SK-N-SH (cell line): ENCODE data around the gene SLC29A1. TPM values are rescaled to one million over a fixed set of nuclear protein-coding genes. Genes with fewer than 3 reads are reported as not detected.
A peak's percentile ranks its signal among the peaks of the same experiment; 100 is the strongest.

Experiments used
- CTCF ChIA-PET: fragments of 300-600, 350-600 bp; formaldehyde crosslinking; extraction: SDS; loops from one replicate; lab custom pipeline; 2021; lab: Yijun Ruan, JAX
- POLR2A ChIA-PET: fragments of 350-600 bp; sonication (Branson Sonifier 250); formaldehyde crosslinking; extraction: SDS; loops from one replicate; lab custom pipeline; 2020; ENCODE audit warnings: antibody characterized with exemption, inconsistent platforms; lab: Yijun Ruan, JAX
- DNase-seq: peaks from one replicate; pipeline ENCODE4 v3.0.0; 2012
- H2AFZ ChIP-seq: fragments of 200-600 bp; sonication (generic); 2 replicates; pipeline ENCODE4 v1.8.1; 2016; ENCODE audit warnings: antibody characterized with exemption, mild to moderate bottlenecking, low read depth
- H3F3A ChIP-seq: fragments of 200-600 bp; sonication (generic); replicated peaks from 2 replicates; pipeline ENCODE3; 2016; ENCODE audit warnings: antibody characterized with exemption, mild to moderate bottlenecking; ENCODE audit not compliant: insufficient read depth
- H3K27ac ChIP-seq, 2 experiments: fragments of 200-500 bp in 1 of 2; fragments of 200-600 bp in 1 of 2; sonication (Bioruptor generic) in 1 of 2; sonication (generic), shearing (Covaris generic) in 1 of 2; 2 replicates each; pipeline versions ENCODE4 v1.5.1 to v1.6.1; 2014 to 2016; ENCODE audit warnings: low read depth in 2 of 2, inconsistent platforms in 1 of 2, low read length in 1 of 2, mild to moderate bottlenecking in 1 of 2, mixed read lengths in 1 of 2
- H3K27me3 ChIP-seq: fragments of 200-600 bp; sonication (generic), shearing (Covaris generic); 2 replicates; pipeline ENCODE4 v1.6.1; 2016; ENCODE audit warnings: mixed run types; ENCODE audit not compliant: insufficient read depth
- H3K36me3 ChIP-seq, 2 experiments: fragments of 200-500 bp in 1 of 2; fragments of 200-600 bp in 1 of 2; sonication (Bioruptor generic) in 1 of 2; sonication (generic) in 1 of 2; replicated peaks in 1 of 2; 2 replicates each; pipeline versions ENCODE3 to v1.5.1; 2014 to 2016; ENCODE audit warnings: low read length in 1 of 2, mild to moderate bottlenecking in 1 of 2; ENCODE audit not compliant: insufficient read depth in 2 of 2, control insufficient read depth in 1 of 2
- H3K4me1 ChIP-seq, 2 experiments: fragments of 200-500 bp in 1 of 2; fragments of 200-600 bp in 1 of 2; sonication (Bioruptor generic) in 1 of 2; sonication (generic), shearing (Covaris generic) in 1 of 2; 2 replicates each; pipeline versions ENCODE4 v1.5.1 to v1.6.1; 2014 to 2016; ENCODE audit warnings: low read depth in 1 of 2, low read length in 1 of 2, mixed run types in 1 of 2; ENCODE audit not compliant: insufficient read depth in 2 of 2, control insufficient read depth in 1 of 2
- H3K4me2 ChIP-seq: fragments of 200-600 bp; sonication (generic), shearing (Covaris generic); 2 replicates; pipeline ENCODE4 v1.6.1; 2017; ENCODE audit warnings: mixed run types
- H3K4me3 ChIP-seq, 2 experiments: fragments of 200-500 bp in 1 of 2; fragments of 200-600 bp in 1 of 2; sonication (Bioruptor generic) in 1 of 2; sonication (generic), shearing (Covaris generic) in 1 of 2; 2 replicates each; pipeline versions ENCODE4 v1.5.1 to v1.8.1; 2014 to 2016; ENCODE audit warnings: low read depth in 2 of 2, inconsistent platforms in 1 of 2, low read length in 1 of 2, mild to moderate bottlenecking in 1 of 2, mixed read lengths in 1 of 2, moderate library complexity in 1 of 2
- H3K79me2 ChIP-seq: fragments of 200-600 bp; sonication (generic); 2 replicates; pipeline ENCODE4 v1.8.1; 2017; ENCODE audit warnings: mild to moderate bottlenecking; ENCODE audit not compliant: insufficient read depth
- H3K9ac ChIP-seq: fragments of 200-600 bp; sonication (generic); 2 replicates; pipeline ENCODE4 v1.6.1; 2017; ENCODE audit warnings: mixed run types
- H3K9me2 ChIP-seq: fragments of 200-600 bp; sonication (generic); 2 replicates; pipeline ENCODE4 v1.6.1; 2017; ENCODE audit warnings: mixed run types
- H3K9me3 ChIP-seq: fragments of 200-600 bp; sonication (generic); 2 replicates; pipeline ENCODE4 v1.6.1; 2017; ENCODE audit warnings: mixed run types, mild to moderate bottlenecking, moderate library complexity
- H4K20me1 ChIP-seq: fragments of 200-600 bp; sonication (generic); 2 replicates; pipeline ENCODE4 v1.6.1; 2017; ENCODE audit warnings: mild to moderate bottlenecking, mixed run types; ENCODE audit not compliant: insufficient read depth
- CHD2 ChIP-seq: fragments of 150-350 bp; IDR thresholded peaks from 2 replicates; pipeline ENCODE4 v1.6.1; 2018; ENCODE audit warnings: low read length; ENCODE audit not compliant: partially characterized antibody
- ELF1 ChIP-seq: IDR thresholded peaks from 2 replicates; pipeline ENCODE4 v1.4.0; 2012
- EP300 ChIP-seq, 2 experiments: IDR thresholded peaks; 2 replicates each; pipeline versions ENCODE4 v1.4.0 to v1.6.1; 2012; ENCODE audit warnings: borderline replicate concordance in 1 of 2, low read depth in 1 of 2, low read length in 1 of 2
- EZH2phosphoT487 ChIP-seq: fragments of 200-600 bp; sonication (generic); IDR thresholded peaks from 2 replicates; pipeline ENCODE4 v1.6.1; 2017; ENCODE audit warnings: low read depth, mixed run types, mild to moderate bottlenecking, antibody characterized with exemption, moderate library complexity, borderline replicate concordance
- FOSL2 ChIP-seq: IDR thresholded peaks from 2 replicates; pipeline ENCODE4 v1.4.0; 2012; ENCODE audit warnings: low read depth, mild to moderate bottlenecking, moderate library complexity, borderline replicate concordance
- FOXJ3 ChIP-seq: sonication (generic); formaldehyde crosslinking; IDR thresholded peaks from 2 replicates; pipeline ENCODE4 v1.5.1; 2020; ENCODE audit warnings: mild to moderate bottlenecking, missing genetic modification reagents
- FOXM1 ChIP-seq: IDR thresholded peaks from 2 replicates; pipeline ENCODE4 v1.4.0; 2012; ENCODE audit warnings: low read depth, mild to moderate bottlenecking
- GABPA ChIP-seq: IDR thresholded peaks from 2 replicates; pipeline ENCODE4 v1.4.0; 2012; ENCODE audit warnings: low read depth, mild to moderate bottlenecking
- GATA2 ChIP-seq: sonication (generic); formaldehyde crosslinking; IDR thresholded peaks from 2 replicates; pipeline ENCODE4 v1.5.0; 2020; ENCODE audit warnings: mild to moderate bottlenecking, missing genetic modification reagents
- JUND ChIP-seq: IDR thresholded peaks from 2 replicates; pipeline ENCODE4 v1.4.0; 2012
- MAX ChIP-seq: IDR thresholded peaks from 2 replicates; pipeline ENCODE4 v1.4.0; 2012; ENCODE audit warnings: low read depth
- MXI1 ChIP-seq: IDR thresholded peaks from 2 replicates; pipeline ENCODE4 v1.6.1; 2012; ENCODE audit warnings: mild to moderate bottlenecking, low read depth, low read length, improper control_type of control experiment
- NFIC ChIP-seq: IDR thresholded peaks from 2 replicates; pipeline ENCODE4 v1.4.0; 2012; ENCODE audit warnings: borderline replicate concordance
- NRF1 ChIP-seq: IDR thresholded peaks from 2 replicates; pipeline ENCODE4 v1.6.1; 2012; ENCODE audit warnings: low read depth, mild to moderate bottlenecking, low read length
- PBX3 ChIP-seq: IDR thresholded peaks from 2 replicates; pipeline ENCODE4; 2012
- POLR2AphosphoS5 ChIP-seq: IDR thresholded peaks from 2 replicates; pipeline ENCODE4 v1.6.1; 2012; ENCODE audit warnings: low read depth, low read length
- RAD21 ChIP-seq: IDR thresholded peaks from 2 replicates; pipeline ENCODE4 v1.6.1; 2012; ENCODE audit warnings: mild to moderate bottlenecking, low read length
- RCOR1 ChIP-seq: fragments of 150-350 bp; IDR thresholded peaks from 2 replicates; pipeline ENCODE4 v1.6.1; 2017; ENCODE audit warnings: antibody characterized with exemption, low read length
- REST ChIP-seq: IDR thresholded peaks from 2 replicates; pipeline ENCODE4 v1.6.1; 2012; ENCODE audit warnings: mild to moderate bottlenecking, low read depth, low read length, moderate library complexity
- RFX5 ChIP-seq: IDR thresholded peaks from 2 replicates; pipeline ENCODE4 v1.6.1; 2012; ENCODE audit warnings: mild to moderate bottlenecking, improper control_type of control experiment, low read length
- RXRA ChIP-seq: IDR thresholded peaks from 2 replicates; pipeline ENCODE4 v1.4.0; 2012; ENCODE audit warnings: low read depth, mild to moderate bottlenecking, borderline replicate concordance
- SIN3A ChIP-seq: IDR thresholded peaks from 2 replicates; pipeline ENCODE4 v1.6.1; 2012; ENCODE audit warnings: low read depth, mild to moderate bottlenecking, low read length, moderate library complexity, borderline replicate concordance
- SMC3 ChIP-seq: IDR thresholded peaks from 2 replicates; pipeline ENCODE4 v1.6.1; 2012; ENCODE audit warnings: low read depth, low read length, improper control_type of control experiment
- TAF1 ChIP-seq: IDR thresholded peaks from 2 replicates; pipeline ENCODE4 v1.6.1; 2012; ENCODE audit warnings: low read depth, mild to moderate bottlenecking, low read length, moderate library complexity, borderline replicate concordance
- TEAD4 ChIP-seq: IDR thresholded peaks from 2 replicates; pipeline ENCODE4 v1.4.0; 2012; ENCODE audit warnings: mild to moderate bottlenecking, borderline replicate concordance; ENCODE audit not compliant: insufficient read depth
- YY1 ChIP-seq: IDR thresholded peaks from 2 replicates; pipeline ENCODE4 v1.4.0; 2012; ENCODE audit warnings: low read depth, mild to moderate bottlenecking
- ZBTB33 ChIP-seq: IDR thresholded peaks from 2 replicates; pipeline ENCODE4 v1.4.0; 2012; ENCODE audit warnings: low read depth, borderline replicate concordance
- WGBS: methylation state at CpG from one replicate; pipeline ENCODE4 v1.1.6; 2017; ENCODE audit warnings: low lambda C conversion rate; 5-methylcytosine and 5-hydroxymethylcytosine counted together
- polyA plus RNA-seq, 3 experiments: library from polyadenylated mRNA; depleted of rRNA; stranded (reverse); fragments of >200 nt; gene quantifications; 2 replicates each; pipeline ENCODE4 v1.2.3, GENCODE V29; 2012

Gene SLC29A1
- polyA plus RNA-seq, 1 of the 3 experiments (the other 2 are of a cell fraction): 44.5 TPM

DNA sequence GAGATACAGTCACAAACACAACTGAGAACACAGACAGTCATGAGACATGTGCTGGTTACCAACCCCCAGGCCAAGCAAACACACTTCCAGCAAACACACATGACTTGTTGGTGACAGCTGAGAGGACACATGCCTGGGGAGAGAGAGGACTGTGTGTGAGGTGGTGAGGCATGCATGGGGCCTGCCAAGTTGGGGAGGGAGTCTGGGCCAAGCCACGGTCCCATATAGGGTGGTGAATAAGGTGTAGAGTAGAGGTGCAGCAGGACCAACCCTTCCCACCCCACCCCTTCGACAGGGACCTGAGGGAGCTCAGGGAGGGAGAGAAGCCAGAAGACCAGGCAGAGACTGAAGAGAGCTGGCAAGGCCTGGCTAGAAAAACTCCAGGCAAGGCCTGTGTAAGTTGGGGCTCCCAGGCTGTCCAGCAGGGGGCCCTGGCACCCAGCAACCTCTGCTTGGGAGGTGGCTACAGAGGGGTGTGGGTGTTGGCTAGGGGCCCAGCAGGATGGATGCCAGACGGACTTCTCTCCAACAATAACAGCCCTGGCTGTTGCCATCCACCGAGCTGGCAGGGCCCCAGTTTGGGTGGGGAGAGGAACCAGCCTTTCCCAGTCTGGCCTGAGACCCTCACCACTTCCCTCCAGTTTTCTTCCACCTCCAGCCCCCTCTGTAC, 2.0 kb upstream of the SLC29A1 start:
- WGBS: 0% methylated on average over 4 of the region's 4 CpGs
- H3K27ac ChIP-seq: peak overlapping the region; percentile 52 to 98
- no peak overlapping the region for H2AFZ ChIP-seq
- peak; percentile 41; the same call in 1 of the 2 replicates for TF ChIP-seq SIN3A
- TF ChIP-seq REST: peak; percentile 8; the same call in 1 of the 2 replicates
- no peak for TF ChIP-seq YY1
- TF ChIP-seq POLR2AphosphoS5: no peak
- no peak for TF ChIP-seq JUND
- TF ChIP-seq TAF1: no peak
- 0 out of 2 replicates have a peak, but pooled peaks have one; percentile 18 for TF ChIP-seq MAX
- TF ChIP-seq TEAD4: no peak
- TF ChIP-seq ZBTB33: no peak
- TF ChIP-seq EP300 (IDR thresholded peaks at IDR 0.05; ENCODE audit: borderline replicate concordance in 1 of 2, low read depth in 1 of 2, low read length in 1 of 2): no peak
- peak; percentile 47; the same call in 1 of the 2 replicates for TF ChIP-seq FOXJ3 (CRISPR knock-in tag)
- TF ChIP-seq ELF1: no peak
- TF ChIP-seq NFIC: peak; percentile 96
- TF ChIP-seq EZH2phosphoT487: no peak
- TF ChIP-seq GATA2 (CRISPR knock-in tag): no peak
- TF ChIP-seq FOXM1: no peak
- no peak for TF ChIP-seq RXRA
- TF ChIP-seq CHD2: peak; percentile 69
- no peak for TF ChIP-seq PBX3
- no peak; the same call in 1 of the 2 replicates for TF ChIP-seq RFX5
- TF ChIP-seq RCOR1: peak; percentile 55
- TF ChIP-seq SMC3: peak; percentile 66
- peak; percentile 76 for TF ChIP-seq RAD21
- no peak for TF ChIP-seq GABPA
- peak; percentile 88 for TF ChIP-seq MXI1
- no peak for TF ChIP-seq NRF1
- TF ChIP-seq FOSL2: no peak

More for the DNA sequence above, 2.0 kb upstream of the SLC29A1 start:
- Histone ChIP-seq H3K4me1 (peaks cover 17 to 65% of the 10 kb centered on the region in 2 experiments), H3K79me2 (peaks cover 7% of the 10 kb centered on the region; the same call in 1 of the 2 replicates), H3K9me3 (no peaks in the 10 kb centered on the region), H3K9ac (no peak overlapping the region), H3F3A (peaks cover 7% of the 10 kb centered on the region), H3K9me2 (no peaks in the 10 kb centered on the region), H3K4me3 (no peak overlapping the region; a peak in 1 of 4 replicates), H4K20me1 (peaks cover 5% of the 10 kb centered on the region; the same call in 1 of the 2 replicates), H3K4me2 (peak overlapping the region; percentile 82), H3K27me3 (no peaks in the 10 kb centered on the region), H3K36me3 (no peaks in the 10 kb centered on the region)
- CTCF ChIA-PET: interaction anchor here (0.6 to 13.7 kb wide), 22 partner anchors 8 to 138 kb away, joined by 3 to 224 read pairs (median 4); partner anchors contain the start of genes HSP90AB1 and SLC35B2
- DNase-seq: peak; percentile 90
- POLR2A ChIA-PET: interaction anchor here (0.7 to 4.7 kb wide), 6 partner anchors 13 to 49 kb away, joined by 3 to 49 read pairs (median 4); partner anchors contain the start of genes HSP90AB1 and SLC35B2
